HG03135 (cell line): ENCODE measurements around the gene ENTPD6.

Source experiments
- ATAC-seq: cut with Tn5 transposase; IDR thresholded peaks from one replicate; pipeline ENCODE4 v1.9.1; 2021; ENCODE audit warnings: mild to moderate bottlenecking, moderate library complexity; ENCODE audit not compliant: unreplicated experiment

The ENTPD6 gene

DNA sequence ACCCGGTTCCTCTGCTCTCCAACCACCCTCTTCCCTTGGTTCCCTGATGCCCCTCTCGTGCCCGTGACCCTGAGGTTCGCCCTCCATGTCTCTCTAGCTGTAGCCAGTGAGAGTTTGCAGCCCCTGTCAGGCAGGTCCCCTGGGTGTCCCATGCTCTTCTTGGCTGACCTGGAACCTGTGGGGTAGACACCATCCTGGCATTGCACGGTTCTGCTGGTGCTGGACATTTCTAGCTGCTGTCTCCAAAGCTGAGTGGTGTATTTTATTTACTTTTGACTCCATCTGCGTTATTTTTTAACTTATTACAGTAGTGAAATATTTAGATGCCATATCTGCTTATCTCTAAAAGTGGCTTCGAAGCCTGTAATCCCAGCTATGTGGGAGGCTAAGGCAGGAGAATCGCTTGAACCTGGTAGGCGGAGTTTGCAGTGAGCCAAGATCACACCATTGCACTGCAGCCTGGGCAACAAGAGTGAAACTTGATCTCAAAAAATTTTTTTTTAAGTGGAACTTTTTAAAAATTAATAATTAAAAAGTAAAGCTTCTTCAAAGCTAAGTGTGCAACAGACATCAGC is 12.5 kb downstream of the ENTPD6 start:
- ATAC-seq = no peak

DNA sequence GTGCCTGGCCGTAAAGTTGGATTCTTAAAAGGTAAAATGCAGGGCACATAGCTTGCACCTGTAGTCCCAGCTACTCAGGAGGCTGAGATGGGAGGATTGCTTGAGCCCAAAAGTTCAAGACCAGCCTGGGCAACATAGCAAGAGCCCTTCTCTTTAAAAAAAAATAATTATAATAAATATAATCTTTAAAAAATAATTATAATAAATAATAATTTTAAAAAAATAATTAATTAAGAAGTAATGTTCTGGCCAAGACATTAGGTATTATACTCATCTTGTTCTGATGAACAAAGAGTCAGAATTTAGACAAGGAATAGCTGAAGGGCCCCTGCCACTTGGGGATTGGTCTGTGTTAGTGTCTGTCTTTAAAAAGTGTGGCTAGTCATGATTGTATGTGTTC is 13.9 kb downstream of the ENTPD6 start:
- ATAC-seq = no peak

DNA sequence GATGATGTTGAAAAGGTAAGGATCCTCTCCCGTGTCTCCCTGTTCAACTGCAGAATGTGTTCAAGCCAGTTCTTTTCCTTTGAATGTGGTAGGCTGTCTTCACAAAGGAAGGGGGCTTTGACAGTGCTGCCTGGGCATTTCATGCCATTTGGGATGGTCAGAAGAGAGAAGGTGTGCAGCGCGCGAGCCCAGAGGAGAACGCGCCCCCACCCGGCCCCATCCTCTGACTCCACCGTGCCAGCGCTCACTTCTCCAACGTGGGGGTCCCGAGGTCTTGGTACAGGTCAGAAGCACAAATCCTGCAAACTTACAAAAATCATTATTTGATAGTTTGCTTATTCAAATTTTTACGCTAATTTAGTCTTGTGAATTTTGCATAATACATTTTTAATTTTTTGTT is 14.4 kb downstream of the ENTPD6 start:
- ATAC-seq = no peak

DNA sequence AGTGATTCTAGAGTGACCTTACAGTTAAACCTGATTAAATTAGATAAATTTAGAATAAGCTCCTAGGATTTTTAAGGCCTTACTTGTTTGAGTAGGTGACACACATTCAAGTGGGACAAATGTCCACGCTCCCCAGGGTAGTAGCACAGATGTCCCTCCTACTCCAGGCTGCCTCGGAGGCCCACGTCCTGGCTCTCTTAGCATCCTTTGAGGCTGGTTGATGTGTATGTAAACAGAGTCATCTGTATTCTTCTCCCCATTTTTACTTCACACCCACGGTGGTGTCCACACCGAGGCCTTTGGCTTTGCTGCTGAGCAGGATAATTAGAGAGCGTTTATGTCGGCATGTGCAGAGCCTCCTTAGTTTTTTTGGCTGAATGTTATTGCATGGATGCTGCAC is 15.8 kb downstream of the ENTPD6 start:
- ATAC-seq = no peak

DNA sequence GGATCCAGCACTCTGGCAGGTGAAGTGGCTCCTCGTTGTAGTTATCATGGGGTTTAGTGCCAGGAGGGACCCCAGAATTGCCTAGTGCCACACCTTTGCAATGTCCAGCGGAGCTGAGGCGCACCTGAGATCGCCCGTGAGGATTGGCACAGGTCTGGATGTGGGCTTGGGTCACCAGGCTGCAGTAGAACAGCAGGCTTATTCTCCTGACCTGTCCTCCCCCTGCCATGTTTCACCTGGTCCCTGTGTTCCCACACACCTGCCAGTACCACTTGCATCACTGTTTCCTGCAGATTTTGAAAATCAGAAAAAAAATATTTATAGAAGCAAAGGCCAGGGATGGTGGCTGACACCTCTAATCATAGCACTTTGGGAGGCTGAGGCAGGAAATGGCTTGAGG is 16.7 kb downstream of the ENTPD6 start:
- ATAC-seq = no peak

DNA sequence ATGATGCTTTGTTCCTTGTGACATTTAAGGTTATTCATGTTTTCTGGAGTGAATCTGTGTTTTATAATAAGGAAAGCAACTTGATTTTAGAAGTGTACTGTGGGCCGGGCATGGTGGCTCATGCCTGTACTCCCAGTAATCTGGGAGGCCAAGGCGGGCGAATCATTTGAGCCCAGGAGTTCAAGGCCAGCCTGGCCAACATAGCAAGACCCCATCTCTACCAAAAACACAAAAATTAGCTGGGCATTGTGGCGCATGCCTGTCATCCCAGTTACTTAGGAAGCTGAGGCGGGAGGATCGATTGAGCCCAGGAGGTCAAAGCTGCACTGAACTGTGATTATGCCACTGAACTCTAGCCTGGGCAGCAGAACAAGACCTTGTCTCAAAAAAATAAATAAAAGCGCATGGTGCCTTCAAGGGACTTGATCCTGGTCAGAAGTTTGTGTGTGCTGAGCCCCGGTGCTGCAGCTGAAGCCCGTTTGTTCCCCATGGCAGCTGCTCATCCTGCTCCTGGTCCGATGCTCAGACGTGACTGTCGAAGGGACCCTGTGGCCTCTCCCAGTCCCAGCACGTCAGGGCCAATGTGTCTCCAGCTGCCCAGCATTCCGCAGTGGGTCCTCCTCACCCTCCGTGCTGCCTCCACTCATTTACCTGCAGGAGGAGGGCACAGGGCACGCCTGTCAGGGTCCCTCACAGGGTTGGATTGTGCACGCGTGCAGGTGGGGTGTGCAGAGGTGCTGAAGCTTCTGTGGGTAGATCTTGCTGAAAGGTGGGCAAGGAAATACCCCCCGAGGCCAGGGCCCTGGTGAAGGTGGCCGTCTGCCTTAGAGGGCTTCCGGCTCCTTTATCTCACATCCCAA is 18.3 kb downstream of the ENTPD6 start:
- ATAC-seq = no peak

DNA sequence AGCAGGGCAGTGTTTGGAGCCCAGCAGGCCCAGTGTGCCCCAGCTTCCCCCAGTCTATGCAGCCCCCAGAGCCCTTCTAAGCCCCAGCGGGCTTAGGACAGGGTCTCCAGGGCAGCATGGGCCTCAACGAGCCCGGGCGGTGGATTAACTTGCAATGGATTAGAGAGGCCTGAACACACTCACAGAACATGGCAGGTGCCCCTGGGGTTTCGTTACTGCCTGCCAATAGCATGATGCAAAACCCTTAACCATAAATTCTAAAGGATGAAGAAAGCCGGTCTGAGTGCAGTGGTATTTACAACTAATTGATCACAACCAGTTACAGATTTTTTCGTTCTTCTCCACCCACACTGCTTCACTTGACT is 18.9 kb downstream of the ENTPD6 start:
- ATAC-seq = no peak

DNA sequence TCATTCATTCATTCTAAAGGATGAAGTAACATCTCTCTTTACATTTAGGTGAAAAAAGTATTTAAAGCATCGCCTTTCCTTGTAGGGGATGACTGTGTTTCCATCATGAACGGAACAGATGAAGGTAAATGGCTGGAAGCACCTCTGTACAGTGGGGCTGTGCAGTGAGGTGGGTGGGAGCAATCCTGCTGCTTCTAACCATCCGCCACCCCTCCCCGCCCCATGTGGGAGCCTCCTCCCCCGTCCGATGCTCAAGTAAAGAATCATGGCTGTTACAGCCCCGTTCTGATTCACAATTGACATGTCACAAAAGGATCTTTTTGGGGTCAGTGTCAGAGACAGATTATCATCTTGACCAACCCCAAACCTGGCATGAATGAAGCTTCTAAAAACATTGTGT is 19.3 kb downstream of the ENTPD6 start:
- ATAC-seq = no peak

DNA sequence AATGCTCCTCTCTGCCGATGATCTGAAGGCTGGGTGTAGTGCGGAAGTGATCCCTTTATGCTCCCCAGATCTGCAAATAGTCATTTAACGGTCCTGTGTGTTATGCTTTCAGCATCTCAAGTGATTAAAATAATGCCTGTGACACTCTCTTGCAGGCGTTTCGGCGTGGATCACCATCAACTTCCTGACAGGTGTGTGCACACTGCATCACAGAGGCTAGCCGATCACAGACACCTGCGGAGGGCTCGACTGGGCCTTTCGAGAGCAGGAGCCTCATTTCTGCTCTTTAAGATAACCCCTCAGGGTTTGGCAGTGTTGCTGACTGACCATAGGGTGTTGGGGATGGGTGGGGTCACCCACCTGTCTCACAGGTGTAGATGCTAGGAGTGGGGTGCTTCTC is 20.0 kb downstream of the ENTPD6 start:
- no peak for ATAC-seq

DNA sequence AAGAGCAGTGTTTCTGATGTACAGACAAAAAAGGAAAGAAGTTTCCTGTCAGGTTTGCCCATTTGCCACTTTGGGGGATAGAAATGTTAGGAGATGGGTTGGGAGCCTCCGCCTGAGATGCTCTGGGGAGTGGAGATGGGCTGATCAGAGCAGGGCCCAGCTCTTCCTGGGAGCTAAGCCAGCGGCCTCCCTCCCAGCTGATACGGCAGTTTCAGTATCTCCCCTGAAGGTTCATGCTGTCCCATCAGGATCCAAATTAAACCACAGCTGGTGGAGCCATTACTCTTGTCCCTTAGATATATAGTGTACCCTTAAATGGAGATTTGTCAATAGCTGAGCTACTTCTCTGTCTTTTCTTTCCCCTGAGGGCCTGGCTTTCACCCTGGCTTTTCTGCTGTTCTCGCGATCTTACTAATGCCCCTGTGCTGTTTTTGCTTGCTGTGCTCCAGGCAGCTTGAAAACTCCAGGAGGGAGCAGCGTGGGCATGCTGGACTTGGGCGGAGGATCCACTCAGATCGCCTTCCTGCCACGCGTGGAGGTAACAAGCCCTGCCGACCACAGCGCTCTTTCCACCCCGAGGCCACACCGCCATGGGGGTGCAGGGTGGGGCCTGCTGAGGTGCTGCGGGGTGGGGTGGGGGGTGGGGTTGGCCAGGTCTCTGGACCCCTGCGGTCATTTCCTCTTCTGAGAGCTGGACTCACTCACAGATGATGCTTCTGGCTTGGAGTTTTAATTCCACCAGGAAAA is 20.9 kb downstream of the ENTPD6 start:
- ATAC-seq = no peak

DNA sequence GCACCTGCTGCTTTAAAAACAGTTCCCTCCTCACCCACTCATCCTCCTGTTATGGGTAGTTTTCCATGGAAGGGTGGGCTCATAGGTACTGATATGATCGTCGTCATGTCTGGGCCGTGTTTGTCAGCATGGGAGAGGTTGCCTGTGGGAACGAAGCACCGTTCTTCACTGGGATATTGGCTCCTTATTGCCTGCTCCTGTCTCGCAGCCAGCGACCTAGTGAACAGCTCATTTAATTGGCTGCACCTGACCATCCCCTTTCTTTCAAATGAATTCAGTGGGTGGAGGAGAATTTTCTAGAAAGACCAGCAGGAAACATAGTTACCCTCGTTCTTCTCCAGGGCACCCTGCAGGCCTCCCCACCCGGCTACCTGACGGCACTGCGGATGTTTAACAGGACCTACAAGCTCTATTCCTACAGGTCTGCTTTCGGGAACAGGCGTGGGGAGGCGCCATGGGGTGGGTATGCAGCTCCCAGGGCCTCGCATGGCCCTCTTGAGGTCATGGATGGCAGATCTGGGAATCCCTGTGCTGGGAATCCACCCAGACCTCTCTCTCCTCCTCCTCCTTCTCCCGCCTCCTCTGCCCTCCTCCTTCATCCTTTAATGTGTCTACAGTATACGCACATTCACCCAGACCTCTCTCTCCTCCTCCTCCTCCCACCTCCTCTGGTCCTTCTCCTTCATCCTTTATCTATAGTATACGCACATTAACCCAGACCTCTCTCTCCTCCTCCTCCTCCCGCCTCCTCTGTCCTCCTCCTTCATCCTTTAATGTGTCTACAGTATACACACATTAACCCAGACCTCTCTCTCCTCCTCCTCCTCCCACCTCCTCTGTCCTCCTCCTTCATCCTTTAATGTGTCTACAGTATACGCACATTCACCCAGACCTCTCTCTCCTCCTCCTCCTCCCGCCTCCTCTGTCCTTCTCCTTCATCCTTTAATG is 21.9 kb downstream of the ENTPD6 start:
- no peak for ATAC-seq

DNA sequence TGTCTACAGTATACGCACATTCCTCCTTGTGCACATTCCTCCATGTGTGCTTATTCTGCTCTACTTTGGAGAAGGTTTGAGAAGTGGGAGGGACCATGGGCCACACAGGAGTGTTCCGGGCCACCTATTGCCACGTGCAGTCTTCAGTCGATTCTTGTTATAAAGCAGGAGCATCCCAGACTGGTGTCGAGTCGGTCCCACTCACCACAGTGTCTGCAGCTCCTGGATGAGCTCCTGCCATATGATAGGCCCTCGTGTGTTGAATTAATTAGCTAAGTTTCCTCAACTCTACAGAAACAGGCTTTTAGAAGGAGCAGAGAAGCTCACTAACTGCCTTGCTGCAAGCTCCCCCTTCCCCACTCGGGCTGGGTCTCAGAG is 22.6 kb downstream of the ENTPD6 start:
- ATAC-seq = no peak

DNA sequence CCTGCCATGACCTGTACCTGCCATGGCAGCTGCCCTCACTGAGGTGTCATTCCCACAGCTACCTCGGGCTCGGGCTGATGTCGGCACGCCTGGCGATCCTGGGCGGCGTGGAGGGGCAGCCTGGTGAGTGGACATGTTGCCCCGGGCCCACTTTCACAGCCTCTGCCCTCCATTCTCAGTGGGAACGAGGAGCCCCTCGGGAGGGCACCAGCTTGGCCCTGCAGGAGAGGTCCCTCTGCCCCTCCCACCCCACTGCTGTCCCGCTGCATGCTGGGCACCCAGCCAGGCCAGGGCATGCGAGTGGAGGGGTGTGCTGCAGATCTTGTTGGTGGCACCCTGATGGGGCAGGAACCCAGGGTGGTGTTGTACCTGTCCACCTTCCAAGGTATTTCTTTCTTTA is 23.0 kb downstream of the ENTPD6 start:
- ATAC-seq = no peak

DNA sequence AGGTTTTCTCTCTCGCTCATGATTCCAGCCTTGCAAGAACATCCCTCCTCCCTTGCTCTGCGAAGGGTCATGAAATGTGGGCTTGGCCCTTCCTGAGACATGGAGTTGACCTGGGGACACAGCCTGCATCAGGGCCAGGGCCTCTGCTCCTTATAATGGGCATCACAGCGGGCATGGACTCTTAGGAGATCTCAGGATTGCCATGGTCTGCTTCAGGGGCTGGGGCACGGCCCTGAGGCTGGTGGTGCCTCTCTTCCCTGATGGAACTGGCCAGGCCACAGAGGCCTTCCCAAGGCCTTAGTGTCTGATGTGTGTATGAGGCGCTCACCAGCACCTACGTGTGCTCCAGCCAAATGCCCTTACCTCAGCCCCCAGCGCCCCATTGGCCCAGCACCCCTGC is 23.9 kb downstream of the ENTPD6 start:
- no peak for ATAC-seq

DNA sequence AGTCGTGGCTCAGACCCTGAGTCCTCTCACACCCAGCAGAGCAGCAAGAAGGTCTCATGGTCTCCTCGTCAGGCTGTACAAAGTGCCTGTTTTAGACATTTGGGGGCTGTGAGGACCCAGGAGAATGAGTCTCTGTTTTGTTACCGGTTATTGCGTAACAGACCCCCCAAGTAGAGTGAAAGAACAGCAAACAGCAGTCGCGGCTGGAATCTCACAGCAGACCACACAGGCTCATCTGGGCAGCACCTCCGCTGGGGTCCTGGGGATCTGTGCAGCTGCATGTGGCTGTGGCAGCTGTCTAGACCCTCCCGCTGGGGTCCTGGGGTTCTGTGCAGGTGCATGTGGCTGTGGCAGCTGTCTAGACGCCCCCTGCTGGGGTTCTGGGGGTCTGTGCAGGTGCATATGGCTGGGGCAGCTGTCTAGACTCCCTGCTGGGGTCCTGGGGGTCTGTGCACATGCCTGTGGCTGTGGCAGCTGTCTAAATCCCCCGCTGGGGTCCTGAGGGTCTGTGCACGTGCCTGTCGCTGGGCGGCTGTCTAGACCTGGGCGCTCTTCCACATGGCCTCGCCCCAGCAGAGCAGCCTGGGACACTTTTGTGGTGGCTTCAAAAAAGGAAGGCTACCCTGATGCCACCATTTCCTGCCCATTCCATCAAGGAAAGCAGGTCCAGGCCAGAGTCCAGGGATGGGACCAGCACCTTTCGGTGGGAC is 24.7 kb downstream of the ENTPD6 start:
- no peak for ATAC-seq

DNA sequence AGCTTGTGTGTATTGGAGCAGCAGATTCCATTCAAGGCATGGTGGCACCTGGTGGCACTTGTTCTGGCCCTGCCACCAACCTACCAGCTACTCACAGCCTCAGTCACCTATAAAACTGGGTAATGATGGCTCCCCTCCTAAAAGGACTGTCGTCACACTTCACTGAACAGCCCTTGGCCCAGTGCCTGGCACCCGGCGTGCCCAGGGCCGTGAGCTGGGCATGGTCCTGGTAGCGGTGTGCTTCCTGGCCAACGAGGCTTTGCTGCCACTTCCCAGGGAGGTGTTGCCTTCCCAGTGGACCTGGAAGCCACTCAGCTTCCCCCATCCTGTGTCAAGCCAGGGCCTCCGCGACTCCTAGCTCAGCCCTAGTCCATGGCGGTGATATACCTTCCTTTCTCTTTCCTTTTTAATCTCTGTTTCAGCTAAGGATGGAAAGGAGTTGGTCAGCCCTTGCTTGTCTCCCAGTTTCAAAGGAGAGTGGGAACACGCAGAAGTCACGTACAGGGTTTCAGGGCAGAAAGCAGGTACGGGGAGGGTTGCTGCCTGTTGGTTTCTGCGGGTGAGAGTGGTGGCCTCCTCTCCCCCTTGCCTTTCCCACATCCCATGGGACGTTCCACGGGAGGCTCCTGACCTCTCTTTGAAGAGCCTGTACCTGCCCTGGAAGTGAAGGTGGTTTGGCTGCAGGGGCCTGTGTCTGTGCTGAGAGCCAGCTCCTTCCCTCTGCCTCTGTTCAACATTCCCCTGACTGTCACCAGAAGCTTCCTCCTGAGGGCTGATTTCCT is 25.5 kb downstream of the ENTPD6 start:
- ATAC-seq = no peak

DNA sequence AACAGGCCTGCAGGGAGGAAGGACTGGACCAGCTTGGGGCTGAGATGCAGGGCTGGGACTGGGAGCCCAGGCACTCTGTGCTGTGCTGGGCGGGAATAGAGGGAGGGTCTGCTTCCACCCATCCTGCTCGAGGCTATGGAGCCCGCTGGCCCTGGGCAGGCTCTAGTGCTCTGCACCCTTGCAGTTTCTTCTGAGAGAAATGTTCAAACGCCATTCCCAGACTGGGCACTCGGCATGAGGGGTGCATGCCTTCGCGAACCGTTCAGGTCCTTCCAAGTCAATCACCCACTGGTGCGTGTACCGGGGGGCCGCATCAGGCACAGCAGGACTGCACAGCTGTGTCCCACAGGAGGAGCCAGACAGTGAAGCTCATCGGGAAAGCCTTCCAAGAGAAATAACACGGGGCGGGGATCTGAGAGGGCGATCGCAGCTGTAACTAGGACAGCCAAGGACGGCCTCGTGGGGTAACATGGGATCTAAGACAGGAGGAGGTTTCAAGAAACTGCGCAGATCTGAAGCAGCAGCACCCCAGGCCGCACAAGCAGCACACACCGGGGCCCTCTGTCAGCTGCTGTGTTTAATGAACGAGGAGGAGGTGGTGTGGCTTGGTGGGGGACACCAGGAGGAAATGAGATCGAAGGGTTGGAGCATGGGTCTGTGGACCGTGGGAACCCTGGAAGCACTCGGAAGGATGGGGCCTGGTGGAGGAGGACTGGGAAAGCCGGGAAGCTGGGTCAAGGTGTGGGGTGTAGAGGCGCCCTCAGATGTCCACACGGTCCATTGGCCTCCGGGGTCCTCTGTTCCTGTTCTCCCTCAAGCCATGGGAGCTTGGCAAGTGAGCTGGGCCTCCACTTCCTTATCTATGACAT is 26.3 kb downstream of the ENTPD6 start:
- no peak for ATAC-seq

DNA sequence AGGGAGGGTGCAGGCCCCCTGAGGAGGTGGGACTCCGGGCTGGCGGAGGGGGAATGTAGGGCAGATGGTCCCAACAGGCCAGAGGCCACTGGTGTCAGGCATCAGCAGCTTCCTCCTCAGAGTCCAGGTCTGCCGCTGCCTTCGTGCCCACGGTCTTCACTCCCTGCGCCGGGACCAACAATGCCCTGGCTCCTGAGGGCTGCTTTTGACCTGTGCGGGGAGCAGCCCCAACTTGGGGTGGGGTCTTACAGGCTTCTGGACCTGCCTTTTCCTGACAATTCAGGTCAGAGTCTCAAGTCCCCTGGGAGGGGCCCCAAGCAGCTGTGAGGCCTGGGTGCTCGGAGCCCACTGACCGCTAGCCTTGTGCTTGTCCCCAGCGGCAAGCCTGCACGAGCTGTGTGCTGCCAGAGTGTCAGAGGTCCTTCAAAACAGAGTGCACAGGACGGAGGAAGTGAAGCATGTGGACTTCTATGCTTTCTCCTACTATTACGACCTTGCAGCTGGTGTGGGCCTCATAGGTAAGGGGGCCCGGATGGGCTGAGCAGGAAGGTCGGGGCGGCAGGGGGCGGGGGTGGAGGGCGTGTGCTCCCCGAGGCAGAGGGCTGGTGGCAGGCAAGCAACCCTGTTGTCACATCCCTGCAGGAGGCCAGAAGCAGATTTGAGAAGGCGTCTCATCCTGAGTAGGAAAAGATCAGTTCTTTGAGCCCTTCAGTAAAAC is 27.1 kb downstream of the ENTPD6 start:
- ATAC-seq = no peak
